ENCODE results near the gene RELN.

DNA sequence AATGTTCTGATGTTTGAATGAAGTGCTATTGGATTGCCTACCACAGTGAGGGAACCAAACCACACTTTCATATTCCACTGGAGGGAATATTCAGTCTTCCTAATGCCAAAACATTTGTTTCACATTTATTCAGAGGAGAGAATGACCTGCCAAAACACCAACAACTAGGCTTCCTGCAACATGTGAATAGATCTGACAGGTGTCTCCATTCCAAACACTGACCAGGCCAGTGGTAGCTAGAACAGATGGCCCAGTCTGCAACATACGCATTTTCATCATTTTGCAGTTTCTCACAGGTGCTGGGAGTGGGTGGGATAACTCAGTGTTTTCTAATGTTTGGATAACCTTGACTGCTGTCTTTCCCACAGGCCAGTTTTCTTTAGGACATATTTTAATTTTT, 110.0 kb downstream of the RELN start:
- TF ChIP-seq, protein P1, sequence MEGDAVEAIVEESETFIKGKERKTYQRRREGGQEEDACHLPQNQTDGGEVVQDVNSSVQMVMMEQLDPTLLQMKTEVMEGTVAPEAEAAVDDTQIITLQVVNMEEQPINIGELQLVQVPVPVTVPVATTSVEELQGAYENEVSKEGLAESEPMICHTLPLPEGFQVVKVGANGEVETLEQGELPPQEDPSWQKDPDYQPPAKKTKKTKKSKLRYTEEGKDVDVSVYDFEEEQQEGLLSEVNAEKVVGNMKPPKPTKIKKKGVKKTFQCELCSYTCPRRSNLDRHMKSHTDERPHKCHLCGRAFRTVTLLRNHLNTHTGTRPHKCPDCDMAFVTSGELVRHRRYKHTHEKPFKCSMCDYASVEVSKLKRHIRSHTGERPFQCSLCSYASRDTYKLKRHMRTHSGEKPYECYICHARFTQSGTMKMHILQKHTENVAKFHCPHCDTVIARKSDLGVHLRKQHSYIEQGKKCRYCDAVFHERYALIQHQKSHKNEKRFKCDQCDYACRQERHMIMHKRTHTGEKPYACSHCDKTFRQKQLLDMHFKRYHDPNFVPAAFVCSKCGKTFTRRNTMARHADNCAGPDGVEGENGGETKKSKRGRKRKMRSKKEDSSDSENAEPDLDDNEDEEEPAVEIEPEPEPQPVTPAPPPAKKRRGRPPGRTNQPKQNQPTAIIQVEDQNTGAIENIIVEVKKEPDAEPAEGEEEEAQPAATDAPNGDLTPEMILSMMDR (optimal IDR thresholded peaks at IDR 0.05 in 1 of 3, IDR thresholded peaks at IDR 0.05 in 1 of 3, conservative IDR thresholded peaks at IDR 0.05 in 1 of 3; ENCODE audit: extremely low read depth in 1 of 3, insufficient read depth in 2 of 3, low read length in 3 of 3), result no peak
- no peak for TF ChIP-seq EZH2 (IDR thresholded peaks at IDR 0.05; ENCODE audit: low read length)

Measured in keratinocyte (primary cell).